Effector CD8-positive, alpha-beta T cell (primary cell): ENCODE data around the gene RSRP1.
"Not testable (repeated sequence)": the region's sequence is repeated elsewhere in the genome, so short reads cannot be mapped to it uniquely, and the experiment has no call there.

ENCODE experiments used
- DNase-seq: peaks from one replicate; lab custom pipeline; 2025; lab: John Stamatoyannopoulos, UW
- total RNA-seq, 4 experiments: gene quantifications; one replicate each; lab custom pipeline; 2026; lab: John Stamatoyannopoulos, UW

Gene RSRP1
- 181 to 453 (median 276) reads per million in 4 experiments for total RNA-seq

GRCh38 chr1:25247024-25247828 is at the start of gene RSRP1:
Gene RSRP1, minus strand, starts transcription at chr1:25247454. Its CDS starts 491 bp downstream, at chr1:25246963.
- peak; percentile 100 for DNase-seq

DNA sequence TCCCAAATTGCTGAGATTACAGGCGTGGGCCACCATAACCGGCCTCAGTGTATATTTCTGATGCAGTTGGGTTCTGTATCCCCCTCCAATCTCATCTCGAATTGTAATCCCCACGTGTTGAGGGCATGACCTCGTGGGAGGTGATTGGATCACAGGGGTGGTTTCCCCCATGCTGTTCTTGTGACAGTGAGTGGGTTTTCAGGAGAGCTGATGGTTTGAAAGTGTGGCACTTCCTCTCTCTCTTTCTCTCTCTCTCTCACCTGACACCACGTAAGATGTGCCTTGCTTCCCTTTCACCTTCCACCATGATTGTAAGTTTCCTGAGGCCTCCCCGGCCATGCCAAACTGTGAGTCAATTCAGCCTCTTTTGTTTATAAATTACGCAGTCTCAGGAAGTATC is 49.2 kb upstream of the RSRP1 start:
- not testable (repeated sequence) for DNase-seq

DNA sequence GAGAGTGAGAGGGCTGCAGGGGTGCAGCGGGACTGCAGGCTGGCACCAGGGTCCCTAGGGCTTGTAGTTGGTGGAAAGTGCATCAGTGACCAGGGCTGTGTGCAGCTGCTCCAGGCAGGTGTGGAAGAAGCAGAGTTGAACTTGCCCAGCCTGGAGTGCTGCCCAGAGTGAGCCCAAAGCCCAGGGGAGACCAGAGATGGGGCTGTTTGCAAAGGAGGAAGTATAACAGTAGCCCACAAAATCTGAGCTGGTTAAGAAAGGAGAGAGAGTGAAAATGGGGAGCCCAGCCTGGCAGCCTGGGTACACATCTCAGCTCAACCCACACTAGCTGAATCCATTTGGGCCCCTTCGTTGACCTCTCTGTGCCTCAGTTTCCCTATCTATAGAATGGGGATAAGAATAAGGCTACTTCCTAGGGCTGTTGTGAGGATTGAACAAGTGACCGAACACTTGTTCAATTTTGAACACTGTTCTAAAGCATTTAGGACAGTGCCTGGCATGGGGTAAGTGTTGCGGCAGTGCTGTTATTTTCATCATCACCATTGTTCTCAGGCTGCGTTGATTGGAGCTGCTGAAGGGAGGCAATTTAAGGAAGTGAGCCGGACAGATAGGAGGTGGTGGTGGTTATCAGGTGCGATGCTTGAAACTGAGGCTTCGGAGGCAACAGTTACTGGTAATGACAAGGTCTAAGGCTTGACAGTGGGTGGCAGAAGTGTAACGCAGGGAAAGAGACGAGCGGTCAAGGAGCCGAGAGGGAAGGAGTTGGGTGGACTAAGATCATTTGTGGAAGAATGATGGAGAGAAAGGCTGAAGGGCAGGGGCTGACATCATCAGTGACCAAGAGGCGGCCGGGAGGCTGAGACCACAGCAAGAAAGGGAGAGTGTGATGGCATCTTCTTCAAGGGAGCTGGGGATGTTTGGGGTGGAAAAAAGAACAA is 47.9 kb upstream of the RSRP1 start:
- DNase-seq: not testable (repeated sequence)

- not testable (repeated sequence) for DNase-seq
These were observed 46.2 kb upstream of the RSRP1 start for GRCh38 chr1:25293426-25293825.

DNA sequence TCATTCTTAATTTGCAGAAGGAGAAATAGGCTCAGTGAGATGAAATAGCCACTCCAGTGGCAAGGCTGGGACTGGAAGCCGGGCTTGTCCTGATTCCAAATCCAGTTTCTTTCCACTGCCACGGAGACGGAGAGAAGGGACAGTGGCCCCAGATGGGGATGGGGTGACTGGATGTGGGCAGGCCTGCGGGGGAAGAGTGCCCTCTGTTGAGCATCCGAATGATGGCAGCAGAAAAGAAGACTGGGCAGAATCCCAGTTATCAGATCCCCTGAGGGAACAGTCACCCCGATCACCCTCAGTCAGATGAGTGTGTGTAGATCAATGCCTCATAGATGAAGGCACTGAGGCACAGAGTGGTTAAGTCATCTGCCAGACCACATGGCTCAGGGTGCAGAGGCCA is 42.8 kb upstream of the RSRP1 start:
- DNase-seq: not testable (repeated sequence)

- not testable (repeated sequence) for DNase-seq
These were observed 41.4 kb upstream of the RSRP1 start for GRCh38 chr1:25288573-25289101.

DNA sequence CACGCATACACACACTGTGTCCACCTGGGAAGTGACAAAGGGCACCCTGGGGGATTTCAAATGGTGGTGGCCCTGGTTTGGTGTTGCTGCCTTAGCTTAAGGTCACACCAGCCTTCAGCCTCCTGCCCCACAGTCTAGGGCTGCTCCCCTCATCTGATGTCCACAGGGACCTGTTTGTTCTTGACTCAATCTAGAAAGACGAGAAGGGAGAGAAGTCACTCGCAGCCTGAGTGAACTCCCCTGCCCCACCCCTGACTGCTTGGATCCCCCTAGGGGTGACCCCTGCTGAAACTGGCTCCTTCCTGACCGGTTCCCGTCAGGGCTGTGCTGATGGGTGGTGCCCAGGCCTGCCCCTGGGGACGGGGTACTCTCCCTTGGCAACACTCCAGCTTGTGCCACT is 39.9 kb upstream of the RSRP1 start:
- not testable (repeated sequence) for DNase-seq

DNA sequence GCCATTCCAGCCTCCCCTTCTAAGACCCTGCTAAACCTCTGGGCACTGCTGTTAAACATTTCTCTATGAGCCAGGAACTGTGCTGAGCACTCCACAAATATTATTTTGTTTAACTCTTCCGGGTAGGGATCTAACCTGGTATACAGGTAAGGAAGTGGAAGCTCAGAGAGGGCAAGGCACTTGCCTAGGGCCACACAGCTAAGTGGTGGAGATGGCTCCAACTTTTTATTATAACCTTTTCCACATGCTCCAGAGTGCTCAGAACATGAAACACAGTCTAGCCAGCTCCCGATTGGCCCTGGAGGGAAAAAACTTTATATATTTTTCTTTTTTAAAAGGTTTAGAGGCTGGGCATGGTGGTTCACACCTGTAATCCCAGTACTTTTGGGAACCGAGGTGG is 38.6 kb upstream of the RSRP1 start:
- not testable (repeated sequence) for DNase-seq

DNA sequence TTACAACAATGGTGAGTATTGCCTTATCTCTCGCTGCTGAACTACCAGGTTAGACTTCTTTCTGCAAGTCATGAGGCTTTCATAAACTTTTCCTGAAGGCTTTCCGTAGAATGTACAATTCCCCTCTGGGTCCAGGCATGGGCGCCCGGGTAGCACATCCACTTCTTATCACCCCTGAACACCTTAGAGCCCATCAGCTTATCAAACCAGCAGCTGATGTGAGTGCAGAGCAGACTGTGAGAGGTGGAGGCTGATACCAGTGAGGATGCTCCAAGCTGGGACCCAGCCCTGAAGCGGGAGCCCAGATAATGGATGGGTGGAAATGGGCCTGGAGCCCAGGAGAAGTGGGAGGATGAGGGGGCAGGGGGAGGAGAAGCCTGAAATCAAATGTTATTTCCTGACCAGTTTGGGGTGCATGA is 32.4 kb upstream of the RSRP1 start:
- DNase-seq: not testable (repeated sequence)

DNA sequence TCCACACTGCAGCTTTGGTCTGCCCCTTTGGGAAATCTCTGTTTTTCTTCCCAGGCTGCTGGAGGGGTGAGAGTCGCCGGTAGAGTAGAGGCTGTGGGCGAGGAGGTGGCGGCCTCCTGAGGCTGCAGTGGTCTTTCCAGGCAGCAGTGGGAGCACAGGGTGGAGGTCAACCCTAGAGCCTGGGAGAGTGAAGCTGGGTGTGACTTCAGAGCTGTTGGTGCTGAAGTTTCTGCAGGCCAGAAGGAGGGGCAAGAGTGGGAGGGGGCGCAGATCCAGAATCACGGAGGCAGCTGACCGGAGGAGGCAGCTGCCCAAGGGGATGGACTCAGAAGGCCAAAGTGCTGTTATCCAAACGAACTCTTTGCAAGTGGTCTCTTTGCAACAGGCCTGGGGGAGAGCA is 31.5 kb upstream of the RSRP1 start:
- DNase-seq: not testable (repeated sequence)

- not testable (repeated sequence) for DNase-seq
These were observed 31.1 kb upstream of the RSRP1 start for GRCh38 chr1:25278358-25278757.

- DNase-seq: not testable (repeated sequence)
These were observed 30.0 kb upstream of the RSRP1 start for GRCh38 chr1:25277295-25277694.

- DNase-seq: not testable (repeated sequence)
These were observed 28.4 kb upstream of the RSRP1 start for GRCh38 chr1:25275648-25276047.

DNA sequence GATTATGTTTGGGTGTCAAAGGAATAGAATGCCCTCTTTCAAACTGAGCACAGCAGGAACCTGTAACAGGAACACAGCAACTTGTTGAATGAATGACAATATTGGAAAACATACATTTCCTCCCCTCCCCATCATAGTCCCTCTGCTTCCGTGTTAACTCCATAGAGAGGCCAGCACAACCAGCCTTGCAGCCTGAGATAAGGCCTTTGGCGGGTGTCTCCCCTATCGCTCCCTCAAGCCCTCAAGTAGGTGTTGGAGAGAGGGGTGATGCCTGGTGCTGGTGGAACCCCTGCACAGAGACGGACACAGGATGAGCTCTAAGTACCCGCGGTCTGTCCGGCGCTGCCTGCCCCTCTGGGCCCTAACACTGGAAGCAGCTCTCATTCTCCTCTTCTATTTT is 25.0 kb upstream of the RSRP1 start, which contains the start of gene RHD:
Gene RHD (plus strand): TSS at position 272 of the 400 bp plus-strand sequence. CDS start 39 bp downstream, at position 311.
- DNase-seq: not testable (repeated sequence)

DNA sequence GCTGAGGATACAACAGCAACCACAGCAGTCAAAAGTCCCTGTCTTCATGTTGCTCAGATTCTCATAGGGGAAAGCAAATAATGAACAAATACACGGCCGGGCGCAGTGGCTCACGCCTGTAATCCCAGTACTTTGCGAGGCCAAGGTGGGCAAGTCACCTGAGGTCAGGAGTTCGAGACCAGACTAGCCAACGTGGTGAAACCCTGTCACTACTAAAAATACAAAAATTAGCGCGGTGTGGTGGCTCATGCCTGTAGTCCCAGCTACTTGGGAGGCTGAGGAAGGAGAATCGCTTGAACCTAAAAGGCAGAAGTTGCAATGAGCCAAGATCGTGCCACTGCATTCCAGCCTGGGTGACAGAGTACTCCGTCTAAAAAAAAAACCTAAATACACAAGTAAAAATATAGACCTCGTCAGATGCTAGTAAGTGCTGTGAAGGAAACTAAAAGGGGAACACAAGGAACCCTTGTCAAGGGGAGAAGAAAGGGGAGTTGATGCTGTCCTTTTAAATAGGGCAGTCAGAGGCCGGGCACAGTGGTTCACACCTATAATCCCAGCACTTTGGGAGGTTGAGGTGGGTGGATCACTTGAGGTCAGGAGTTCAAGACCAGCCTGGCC is 21.0 kb upstream of the RSRP1 start:
- not testable (repeated sequence) for DNase-seq

GRCh38 chr1:25267288-25268142 is 20.3 kb upstream of the RSRP1 start:
- peak; percentile 90 for DNase-seq

DNA sequence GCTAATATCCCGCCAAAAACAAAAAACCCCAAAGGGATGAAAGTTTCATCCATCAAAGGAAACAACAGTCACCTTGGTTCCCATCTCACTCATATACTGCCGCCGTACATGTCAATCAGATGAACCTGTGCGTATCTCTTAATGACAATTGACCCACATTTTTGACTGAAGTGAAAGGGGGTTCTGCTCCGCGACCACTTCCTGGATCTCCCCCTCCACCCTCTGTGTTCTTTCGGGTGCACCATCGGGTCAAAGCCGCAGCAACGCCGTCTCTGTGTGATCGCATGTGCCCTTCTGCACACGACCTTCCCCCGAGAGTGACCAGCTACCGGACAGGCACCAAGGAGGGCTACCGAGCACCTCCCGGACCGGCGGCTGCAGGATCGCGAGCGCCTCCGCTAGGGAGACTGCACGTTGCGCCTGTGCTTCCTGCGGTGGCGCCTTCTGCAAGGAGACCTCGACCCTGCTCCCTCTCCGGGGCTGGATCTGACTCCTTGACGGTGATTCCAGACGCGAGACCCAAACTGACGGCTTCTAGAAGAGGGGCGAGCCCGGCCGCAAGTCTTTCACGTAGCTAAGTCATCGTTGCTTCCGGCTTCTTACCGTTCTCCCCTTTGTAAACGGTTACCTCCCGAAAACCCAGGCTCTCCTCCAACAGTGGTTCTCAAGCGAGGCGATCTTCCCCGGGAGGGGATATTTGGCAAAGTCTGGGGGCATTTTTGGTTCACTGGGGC is 19.5 kb upstream of the RSRP1 start:
- not testable (repeated sequence) for DNase-seq

DNA sequence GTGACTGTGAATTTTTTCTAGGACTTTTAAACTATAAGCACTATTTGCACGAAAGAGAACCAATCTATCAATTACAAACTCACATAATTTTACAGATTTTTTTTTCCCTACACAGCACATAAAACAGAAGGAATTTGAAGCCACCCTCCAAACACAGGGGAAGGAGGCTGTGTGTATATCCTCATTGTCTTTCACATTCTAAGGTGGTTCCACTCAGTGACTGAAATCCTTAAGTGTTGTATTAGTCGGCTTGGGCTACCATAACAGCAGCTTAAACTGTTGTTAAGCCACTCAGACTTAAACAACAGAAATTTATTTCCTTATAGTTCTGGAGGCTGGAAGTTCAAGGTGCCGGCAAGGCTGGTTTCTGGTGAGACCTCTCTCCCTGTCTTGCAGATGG is 13.1 kb upstream of the RSRP1 start:
- not testable (repeated sequence) for DNase-seq

DNA sequence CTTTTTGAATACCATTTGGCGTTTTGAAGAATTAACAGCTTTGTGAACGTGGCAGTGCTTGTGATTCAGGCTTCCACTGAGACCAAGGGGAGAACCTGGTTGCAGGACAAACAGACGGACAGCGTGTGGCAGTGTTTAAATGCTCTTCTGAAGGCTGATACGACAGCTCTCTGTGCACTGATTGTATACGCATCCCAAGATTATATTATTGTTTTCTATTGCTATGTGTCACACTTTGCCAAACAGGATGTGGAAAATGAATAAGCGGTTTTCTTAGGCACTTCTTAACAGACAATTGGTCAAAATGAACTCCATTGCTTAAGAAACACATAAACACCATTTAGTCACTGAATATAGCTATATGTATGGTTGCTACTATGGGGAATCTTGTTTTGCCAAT is 12.6 kb upstream of the RSRP1 start:
- DNase-seq: not testable (repeated sequence)

DNA sequence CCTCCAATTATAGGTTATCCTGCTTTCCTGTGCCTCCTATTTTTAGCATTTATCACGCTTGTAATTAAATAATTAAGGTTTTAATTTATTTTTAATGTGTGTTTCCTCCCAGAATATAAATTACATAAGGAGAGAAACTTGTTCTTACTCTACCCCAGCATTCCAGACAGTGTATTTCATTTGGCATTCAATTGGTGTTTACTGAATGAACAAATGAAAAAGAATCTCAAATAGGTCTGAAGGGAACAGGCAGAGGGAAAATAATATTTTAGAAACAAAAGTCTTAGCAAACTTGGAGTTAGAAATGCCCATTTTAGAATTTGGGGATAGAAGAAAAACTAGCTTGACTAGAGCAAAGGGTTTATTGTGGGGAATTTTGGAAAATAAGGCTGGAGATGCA is 9.9 kb upstream of the RSRP1 start:
- no peak for DNase-seq
